Thyroid gland (tissue), 4 donors: Measurements from ENCODE around the gene RAPGEF3. TPM values are rescaled to one million over a fixed set of nuclear protein-coding genes. Genes with fewer than 3 reads are reported as not detected.

Experiments
- DNase-seq, 2 donors: peaks; one replicate each; pipeline ENCODE4 v3.0.0-alpha.2; 2019
- H3K27ac ChIP-seq, 3 donors: fragments of 200-600 bp; sonication (generic); 1 replicate in 2 of 3; 2 replicates in 1 of 3; pipeline ENCODE4 v1.5.1; 2016 to 2019; ENCODE audit warnings: mild to moderate bottlenecking in 1 of 3, moderate library complexity in 1 of 3
- H3K27me3 ChIP-seq: fragments of 200-600 bp; sonication (generic); one replicate; pipeline ENCODE4 v1.5.1; 2019
- H3K36me3 ChIP-seq, 2 donors: fragments of 200-600 bp; sonication (generic); one replicate each; pipeline ENCODE4 v1.5.1; 2016 to 2019
- H3K4me1 ChIP-seq, 2 donors: fragments of 200-600 bp; sonication (generic); one replicate each; pipeline ENCODE4 v1.5.1; 2017 to 2019
- H3K4me3 ChIP-seq, 3 donors: fragments of 200-600 bp; sonication (generic); replicated peaks in 1 of 3; 1 replicate in 2 of 3; 2 replicates in 1 of 3; pipeline ENCODE4 v1.5.1; 2016; ENCODE audit warnings: mild to moderate bottlenecking in 1 of 3
- H3K9me3 ChIP-seq: fragments of 200-600 bp; sonication (generic); one replicate; pipeline ENCODE4 v1.5.1; 2017
- CTCF ChIP-seq, 6 experiments: fragments of 200-600 bp in 3 of 6; fragments of 450-650 bp in 3 of 6; sonication (generic) in 3 of 6; IDR thresholded peaks; one replicate each; pipeline ENCODE4 v1.5.1; 2016 to 2019; ENCODE audit warnings: antibody characterized with exemption in 6 of 6, mild to moderate bottlenecking in 2 of 6, inconsistent platforms in 1 of 6, moderate library complexity in 1 of 6
- POLR2A ChIP-seq, 2 donors: fragments of 450-650 bp; IDR thresholded peaks; one replicate each; pipeline ENCODE4 v1.6.1; 2017; ENCODE audit warnings: antibody characterized with exemption in 2 of 2, mild to moderate bottlenecking in 2 of 2, moderate library complexity in 1 of 2
- WGBS, 2 donors: methylation state at CpG; one replicate each; pipeline ENCODE4 v1.1.5; 2017; 5-methylcytosine and 5-hydroxymethylcytosine counted together
- intact Hi-C: fragments of 100-400 bp; cut with DNase I; formaldehyde crosslinking; loops from one replicate; pipeline ENCODE4 v1.15.1; 2023
- total RNA-seq, 4 donors: library from RNA; depleted of rRNA; stranded (reverse); fragments of >200 nt; gene quantifications; one replicate each; pipeline ENCODE4 v1.2.3, GENCODE V29; 2016

Gene RAPGEF3
- total RNA-seq, 4 donors from 2014 or later, result 87.3 to 178 (median 125) TPM

GRCh38 chr12:47736877-47737676 lies 21.6 kb downstream of the RAPGEF3 start:
- Histone ChIP-seq H3K27me3 (no peaks in the 10 kb centered on the region), H3K27ac (peak overlapping the region; percentile 90 to 93 (median 92)), H3K4me3 (no peak overlapping the region), H3K4me1 (peaks cover 45 to 70% of the 10 kb centered on the region in 2 donors), H3K36me3 (no peaks in the 10 kb centered on the region), H3K9me3 (no peaks in the 10 kb centered on the region)
- TF ChIP-seq POLR2A (IDR thresholded peaks at IDR 0.05) (peak in 1 of 2 donors; percentile 42), CTCF (IDR thresholded peaks at IDR 0.05) (peak in 2 of 6 experiments; percentile 21 to 25)
- DNase-seq, result peak; percentile 98 to 99
- intact Hi-C loops, result no loop called here
- 19% methylated on average over 10 to 11 of the region's 19 CpGs for WGBS, 2 donors

- no peak overlapping the region for H3K4me3 ChIP-seq
- 44 to 63% methylated on average over 3 of the region's 4 CpGs for WGBS, 2 donors
- intact Hi-C loops, result no loop called here
Measured at GRCh38 chr12:47736216-47736615, 22.5 kb downstream of the RAPGEF3 start.

GRCh38 chr12:47735649-47736048 lies 23.0 kb downstream of the RAPGEF3 start:
- Histone ChIP-seq H3K4me1 (peaks cover 35 to 61% of the 10 kb centered on the region in 2 donors), H3K36me3 (no peaks in the 10 kb centered on the region), H3K9me3 (no peaks in the 10 kb centered on the region), H3K27ac (peak overlapping the region; percentile 90 to 93 (median 92)), H3K4me3 (no peak overlapping the region), H3K27me3 (no peaks in the 10 kb centered on the region)
- no peak for TF ChIP-seq POLR2A (IDR thresholded peaks at IDR 0.05)
- TF ChIP-seq CTCF (IDR thresholded peaks at IDR 0.05), result no peak
- intact Hi-C loops, result no loop called here
- DNase-seq, result no peak
- 86 to 94% methylated on average over 10 to 11 of the region's 11 CpGs for WGBS, 2 donors

More at GRCh38 chr12:47736216-47736615, 22.5 kb downstream of the RAPGEF3 start:
- Histone ChIP-seq H3K27me3 (no peaks in the 10 kb centered on the region), H3K27ac (peak overlapping the region; percentile 90 to 93 (median 92)), H3K9me3 (no peaks in the 10 kb centered on the region), H3K4me1 (peaks cover 38 to 62% of the 10 kb centered on the region in 2 donors), H3K36me3 (no peaks in the 10 kb centered on the region)
- DNase-seq, result peak; percentile 45 to 56
- TF ChIP-seq CTCF (IDR thresholded peaks at IDR 0.05), result no peak
- no peak for TF ChIP-seq POLR2A (IDR thresholded peaks at IDR 0.05)

GRCh38 chr12:47734725-47735480 lies 23.8 kb downstream of the RAPGEF3 start:
- peaks cover 35 to 61% of the 10 kb centered on the region in 2 donors for H3K4me1 ChIP-seq
- peak; percentile 11 to 23 for DNase-seq
- 57 to 59% methylated on average over 8 to 10 of the region's 12 CpGs for WGBS, 2 donors

More at GRCh38 chr12:47734725-47735480, 23.8 kb downstream of the RAPGEF3 start:
- no peaks in the 10 kb centered on the region for H3K9me3 ChIP-seq
- H3K36me3 ChIP-seq, result no peaks in the 10 kb centered on the region
- no peak for TF ChIP-seq POLR2A (IDR thresholded peaks at IDR 0.05)
- no peak for TF ChIP-seq CTCF (IDR thresholded peaks at IDR 0.05)
- H3K4me3 ChIP-seq, result no peak overlapping the region
- H3K27ac ChIP-seq, result peak overlapping the region; percentile 90 to 93 (median 92)
- intact Hi-C loops, result no loop called here
- no peaks in the 10 kb centered on the region for H3K27me3 ChIP-seq
